Thyroid gland (tissue), 4 donors: ENCODE measurements around the gene PRIMPOL.

Source experiments
- CTCF ChIP-seq, 6 experiments: fragments of 200-600 bp in 3 of 6; fragments of 450-650 bp in 3 of 6; sonication (generic) in 3 of 6; IDR thresholded peaks; one replicate each; pipeline ENCODE4 v1.5.1; 2016 to 2019; ENCODE audit warnings: antibody characterized with exemption in 6 of 6, mild to moderate bottlenecking in 2 of 6, inconsistent platforms in 1 of 6, moderate library complexity in 1 of 6
- POLR2A ChIP-seq, 2 donors: fragments of 450-650 bp; IDR thresholded peaks; one replicate each; pipeline ENCODE4 v1.6.1; 2017; ENCODE audit warnings: antibody characterized with exemption in 2 of 2, mild to moderate bottlenecking in 2 of 2, moderate library complexity in 1 of 2

- TF ChIP-seq POLR2A (IDR thresholded peaks at IDR 0.05) = no peak
- TF ChIP-seq CTCF (IDR thresholded peaks at IDR 0.05) = no peak
These were observed 73.3 kb downstream of the PRIMPOL start for GRCh38 chr4:184722798-184723197.
